Suppressor macrophage treated with lipopolysaccharide for 1 hour (primary cell): Measurements from ENCODE around the gene CACNB3.

Source experiments
- DNase-seq, 3 donors: peaks; one replicate each; pipeline ENCODE4 v3.0.0-alpha.2; 2020 to 2022

Gene CACNB3

DNA sequence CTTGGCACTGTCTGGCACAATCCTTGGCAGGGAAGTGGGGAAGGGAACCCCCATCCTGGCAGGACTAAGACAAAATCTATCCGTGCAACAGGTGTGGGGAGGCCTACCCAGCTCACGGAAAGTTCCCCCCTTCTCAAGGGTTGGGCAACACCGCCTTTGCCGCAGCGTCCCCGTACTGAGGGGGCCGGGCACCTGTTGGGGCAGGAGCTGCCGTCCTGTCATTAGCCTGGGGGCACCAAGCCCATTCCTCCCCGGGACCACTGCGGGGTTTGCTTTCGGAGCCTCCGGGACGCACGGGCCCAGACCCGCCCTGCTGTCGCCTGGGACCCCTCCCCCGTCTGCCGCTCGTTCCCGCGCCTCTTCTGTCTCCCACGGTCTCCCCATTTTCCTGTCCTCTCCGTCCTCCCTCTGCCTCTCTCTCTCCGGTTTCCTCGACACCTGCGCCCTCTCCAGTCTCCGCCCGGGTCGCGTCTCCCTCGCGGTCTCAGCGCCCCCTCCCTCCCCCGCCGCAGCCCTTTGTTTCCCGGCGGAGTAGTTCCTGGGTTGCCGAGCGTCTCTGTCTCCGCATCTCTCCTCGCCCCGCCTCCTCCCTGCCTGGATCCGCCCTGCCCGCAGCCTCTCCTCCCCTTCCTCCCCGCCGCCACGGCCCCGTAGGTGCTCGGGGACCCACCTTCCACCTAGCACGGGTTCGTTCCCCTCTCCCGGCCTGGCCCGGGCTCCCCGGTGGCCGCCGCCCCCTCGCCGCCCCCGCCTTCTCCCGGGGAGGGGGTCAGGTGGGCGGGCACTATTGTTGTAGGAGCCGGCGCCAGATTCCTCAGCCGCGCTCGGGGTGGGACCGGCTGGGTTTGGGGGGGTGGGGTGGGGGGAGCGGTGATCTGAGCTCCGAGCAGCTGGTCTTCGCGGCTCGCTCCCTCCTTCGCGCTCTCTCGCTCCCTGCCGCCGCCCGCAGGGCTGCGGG lies at the start of gene CACNB3:
TSS of gene CACNB3 (plus strand) at position 624 of the 958 bp plus-strand sequence. CDS start 434 bp downstream, outside the sequence.
- DNase-seq = peak; percentile 34 to 69 (median 48)

DNA sequence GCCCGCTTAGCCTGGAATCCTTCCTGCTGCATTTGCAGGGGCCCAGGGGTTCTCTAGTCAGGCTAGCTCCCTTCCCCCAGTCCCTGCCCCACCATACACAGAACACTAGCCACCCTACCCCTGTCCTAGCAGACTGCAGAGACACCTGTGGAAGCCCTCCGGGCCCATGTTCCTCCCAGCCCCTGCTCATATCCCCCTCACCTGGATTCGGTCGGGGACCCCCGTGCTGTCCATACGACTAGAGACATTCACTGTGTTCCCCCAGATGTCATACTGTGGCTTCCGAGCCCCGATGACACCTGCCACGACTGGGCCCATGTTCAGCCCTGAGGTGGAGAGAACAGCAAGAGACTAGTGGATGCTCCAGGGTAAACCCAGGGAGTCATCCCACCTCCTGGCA lies 49.6 kb upstream of the CACNB3 start:
- no peak for DNase-seq

DNA sequence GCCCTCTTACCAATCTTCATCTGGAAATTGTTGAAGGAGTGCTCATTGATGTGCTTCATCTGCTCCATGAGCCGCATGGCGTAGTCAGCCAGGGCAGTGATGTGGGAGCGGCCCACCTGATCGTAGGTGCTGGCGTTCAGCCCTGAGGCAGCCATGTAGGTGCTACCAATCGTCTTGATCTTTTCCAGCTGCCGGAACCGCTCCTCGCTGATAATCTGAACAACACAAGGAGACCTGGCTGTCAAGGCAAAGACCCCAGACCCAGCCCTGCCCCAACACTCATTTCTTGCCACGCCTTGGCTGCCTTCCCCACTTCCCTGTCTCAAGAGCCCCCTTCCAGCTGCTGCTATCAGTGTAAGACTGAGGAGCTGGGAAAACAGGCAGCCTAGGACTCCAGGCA lies 47.5 kb upstream of the CACNB3 start:
- DNase-seq = no peak

DNA sequence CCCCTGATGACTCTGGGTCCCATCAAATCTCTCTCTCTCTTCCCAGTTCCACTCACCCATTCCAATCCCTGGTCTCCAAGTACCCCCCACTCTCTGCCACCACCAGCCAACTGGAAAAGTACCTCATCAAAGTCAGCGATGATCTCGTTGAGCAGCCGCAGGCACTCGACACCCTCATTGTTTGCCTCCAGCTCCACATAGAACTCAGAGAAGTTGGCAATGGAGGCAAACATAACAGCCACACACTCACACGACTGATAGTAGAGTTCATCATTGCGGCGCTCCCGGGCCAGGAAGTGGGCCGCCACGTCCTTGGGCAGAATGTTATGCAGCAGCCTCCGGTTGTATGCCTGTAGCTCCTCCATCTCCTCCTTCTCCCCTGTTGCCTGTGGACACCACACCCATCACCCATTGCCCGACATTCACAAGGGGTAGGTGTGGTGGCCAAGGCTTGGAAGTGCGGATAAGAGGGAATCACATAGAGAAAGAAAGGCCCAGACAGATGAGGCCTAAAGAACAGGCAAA lies 46.6 kb upstream of the CACNB3 start:
- no peak for DNase-seq

DNA sequence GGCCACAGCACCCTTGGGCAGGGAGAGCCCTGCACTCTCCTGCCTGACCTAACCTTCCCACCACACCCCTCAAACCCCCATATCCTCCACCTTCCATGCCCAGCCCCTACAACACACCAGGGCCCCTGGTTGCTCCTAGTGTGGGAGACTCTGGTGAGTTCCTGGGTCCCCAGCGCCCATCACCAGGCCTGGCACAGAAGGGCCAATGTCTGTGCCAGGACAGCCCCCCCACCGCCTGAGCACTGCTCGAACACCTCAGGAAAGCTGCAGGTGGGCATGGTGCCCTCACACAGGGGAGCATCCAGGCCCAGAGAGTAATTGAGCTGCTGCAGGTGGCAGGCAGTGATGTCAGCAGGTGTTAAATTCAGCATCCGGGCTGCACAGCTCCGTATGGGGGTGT lies 44.6 kb upstream of the CACNB3 start:
- DNase-seq = no peak

DNA sequence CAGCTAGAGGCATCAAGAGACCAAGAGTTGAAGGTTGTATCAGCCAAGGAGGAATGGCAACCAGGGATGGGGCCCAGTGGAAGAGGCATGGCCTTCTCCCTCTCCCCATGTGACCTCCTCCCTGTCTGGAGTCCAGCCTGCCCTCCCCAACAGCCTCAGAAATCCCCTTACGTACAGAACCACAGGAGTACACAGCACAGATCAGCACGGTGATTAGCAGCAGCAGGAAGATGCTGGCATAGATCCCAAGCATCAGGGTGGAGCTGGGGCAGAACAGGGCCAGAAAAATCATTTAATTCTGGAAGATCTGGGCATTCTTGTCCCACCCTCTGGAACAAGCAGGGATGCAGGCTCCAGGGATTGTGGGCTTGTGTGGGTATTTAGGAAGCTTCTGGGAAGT lies 43.8 kb upstream of the CACNB3 start:
- DNase-seq = no peak

DNA sequence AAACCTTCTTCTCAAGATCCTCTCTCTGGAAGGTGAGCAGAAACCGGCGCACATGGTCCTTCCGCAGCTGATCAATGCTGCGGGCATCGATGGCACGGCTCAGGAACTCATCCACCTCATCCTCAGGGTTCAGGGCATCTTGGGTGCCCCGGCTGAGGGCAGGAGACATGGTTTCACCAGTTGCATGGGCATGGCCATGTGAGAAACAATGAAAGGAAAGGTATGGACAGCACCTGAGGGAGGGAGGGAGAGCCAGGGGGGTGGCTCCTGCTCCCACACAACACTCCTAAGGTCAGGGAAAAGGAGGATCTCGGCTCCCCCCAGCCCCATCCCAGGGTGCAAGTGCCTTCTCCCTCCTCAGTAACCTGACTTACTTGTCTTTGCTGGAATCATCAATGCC lies 43.0 kb upstream of the CACNB3 start:
- no peak for DNase-seq

DNA sequence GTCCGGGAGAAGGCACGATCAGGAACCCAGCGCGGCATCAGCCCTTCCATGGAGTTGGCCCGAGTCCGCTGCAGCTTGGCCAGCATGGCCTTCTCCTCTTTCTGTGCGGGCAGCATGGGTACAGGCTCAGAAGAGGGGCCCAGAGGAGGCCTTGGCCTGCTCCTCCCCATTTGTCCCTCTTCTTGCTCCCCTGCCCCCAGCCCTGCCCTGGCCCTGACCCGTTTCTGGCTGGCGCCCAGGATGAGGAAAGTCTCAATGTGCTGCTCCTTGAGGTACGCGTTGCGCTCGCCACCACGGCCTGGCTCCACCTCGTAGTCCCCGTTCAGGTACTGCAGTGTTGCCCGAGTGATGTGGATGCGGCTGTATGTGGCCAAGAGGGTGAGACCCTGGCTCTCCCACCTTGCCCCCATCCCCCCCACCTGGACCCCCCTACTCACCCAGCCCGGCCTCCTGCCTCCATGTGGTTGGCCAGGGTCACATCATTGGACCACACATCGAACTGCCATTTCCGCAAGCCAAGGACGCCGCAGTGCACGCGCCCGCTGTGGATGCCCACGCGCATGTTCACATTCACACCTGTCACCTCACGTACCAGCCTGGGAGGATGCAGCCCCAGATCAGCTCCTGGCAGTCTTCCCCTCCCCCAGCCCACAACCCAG lies 42.2 kb upstream of the CACNB3 start:
- no peak for DNase-seq

DNA sequence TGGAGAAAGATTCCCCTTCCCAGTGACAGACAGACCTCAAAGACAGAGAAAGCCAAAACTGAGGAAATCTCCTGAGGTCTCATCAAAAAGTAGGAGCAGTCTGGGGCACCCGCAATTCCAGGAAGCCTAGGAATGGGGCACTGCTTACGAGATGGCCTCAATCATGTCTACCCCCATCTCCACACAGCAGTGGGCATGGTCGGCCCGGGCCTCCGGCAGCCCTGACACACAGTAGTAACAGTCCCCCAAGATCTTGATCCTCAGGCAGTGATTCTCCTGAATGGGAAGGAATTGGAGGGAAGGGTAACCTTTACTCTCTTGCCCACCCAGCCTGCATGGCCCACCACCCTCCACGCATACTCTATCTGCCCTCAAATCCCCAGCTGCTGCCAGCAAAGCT lies 41.3 kb upstream of the CACNB3 start:
- no peak for DNase-seq

DNA sequence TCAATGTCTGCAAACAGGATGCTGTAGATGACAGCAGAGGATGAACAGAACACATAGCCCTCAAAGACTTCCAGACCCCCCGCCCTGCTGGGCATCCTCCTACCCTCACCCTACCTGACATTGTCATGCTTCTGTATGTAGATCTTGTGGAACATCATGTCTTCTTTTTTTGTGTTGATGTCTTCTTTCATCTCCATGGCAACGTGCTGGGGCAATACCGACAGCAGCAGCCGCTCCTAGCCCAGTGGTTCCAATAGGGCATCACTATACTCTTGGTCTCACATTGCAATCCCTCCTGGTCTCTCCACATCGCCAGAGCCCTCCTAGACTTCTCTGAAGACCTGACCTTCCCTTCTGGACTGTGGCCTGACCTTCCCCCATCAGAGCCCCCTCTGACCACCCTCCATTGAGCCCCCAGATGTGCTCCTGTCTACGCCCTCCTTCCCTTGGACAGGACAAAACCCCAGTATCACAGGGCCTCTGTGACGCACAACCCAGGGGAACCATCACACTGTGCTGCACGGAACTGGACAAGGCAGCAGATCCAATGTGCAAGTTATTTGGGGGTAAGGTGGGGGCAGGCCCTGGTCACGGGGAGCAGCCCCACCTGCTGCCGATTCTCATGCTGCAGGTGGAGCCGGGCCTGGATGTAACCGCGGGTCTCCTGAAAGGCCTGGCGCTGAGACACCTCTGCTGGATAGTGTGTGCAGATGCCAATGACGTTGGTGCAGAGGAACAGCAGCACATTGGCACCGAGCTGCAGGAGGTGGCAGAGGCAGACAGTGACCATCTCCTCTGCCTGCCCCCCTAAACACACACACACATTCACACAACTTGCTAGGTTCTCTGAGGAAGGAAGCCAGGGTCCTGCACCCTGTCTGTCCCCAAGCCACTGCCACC lies 40.5 kb upstream of the CACNB3 start:
- no peak for DNase-seq

DNA sequence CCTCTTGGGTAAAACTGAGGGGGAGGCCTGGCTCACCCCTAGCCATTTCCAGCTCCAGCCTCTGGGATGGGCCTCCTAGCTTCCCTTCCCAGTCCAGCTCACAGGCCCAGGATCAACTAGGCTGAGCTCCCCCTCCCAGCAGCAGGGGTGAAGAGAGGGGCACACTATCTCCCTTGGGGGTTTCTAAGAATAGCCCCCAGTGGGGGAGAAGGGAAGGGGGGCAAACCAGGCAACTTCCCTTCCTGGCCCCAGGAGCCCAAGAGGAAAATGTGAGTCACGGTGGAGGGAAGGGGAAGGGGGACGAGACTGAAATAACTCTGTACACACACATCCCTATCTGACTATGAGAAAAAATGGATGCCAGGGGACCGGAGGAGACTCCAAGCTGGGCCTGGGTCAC lies 38.4 kb upstream of the CACNB3 start:
- DNase-seq = peak; percentile 67 to 75 (median 72)

DNA sequence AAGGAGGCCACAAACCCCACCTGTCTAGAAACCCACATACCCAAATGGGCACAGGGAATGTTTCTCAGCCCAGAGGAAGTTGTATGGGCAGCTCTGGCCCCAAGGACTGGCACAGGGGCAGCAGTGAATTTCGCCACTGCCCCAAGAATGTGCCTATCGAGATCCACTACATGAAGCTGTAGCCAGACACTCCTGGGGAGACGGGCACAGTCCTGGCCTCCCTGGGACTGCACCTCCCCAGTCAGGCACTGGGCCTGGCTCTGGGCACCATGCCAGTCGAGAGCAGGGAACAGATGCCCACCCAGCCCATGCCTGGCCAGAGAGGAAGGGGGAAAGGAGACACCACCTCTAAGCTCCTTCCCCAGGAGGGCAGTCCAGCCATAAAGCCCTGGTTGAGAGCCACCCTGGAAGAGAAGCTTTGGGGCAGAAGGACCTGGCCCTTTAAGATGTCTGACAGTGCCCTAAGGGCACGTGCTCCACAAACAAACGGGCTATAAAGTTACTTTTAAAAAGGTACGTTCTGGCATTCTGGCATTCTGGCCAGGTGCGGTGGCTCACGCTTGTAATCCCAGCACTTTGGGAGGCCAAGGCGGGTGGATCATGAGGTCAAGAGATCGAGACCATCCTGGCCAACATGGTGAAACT lies 37.8 kb upstream of the CACNB3 start:
- DNase-seq = no peak

DNA sequence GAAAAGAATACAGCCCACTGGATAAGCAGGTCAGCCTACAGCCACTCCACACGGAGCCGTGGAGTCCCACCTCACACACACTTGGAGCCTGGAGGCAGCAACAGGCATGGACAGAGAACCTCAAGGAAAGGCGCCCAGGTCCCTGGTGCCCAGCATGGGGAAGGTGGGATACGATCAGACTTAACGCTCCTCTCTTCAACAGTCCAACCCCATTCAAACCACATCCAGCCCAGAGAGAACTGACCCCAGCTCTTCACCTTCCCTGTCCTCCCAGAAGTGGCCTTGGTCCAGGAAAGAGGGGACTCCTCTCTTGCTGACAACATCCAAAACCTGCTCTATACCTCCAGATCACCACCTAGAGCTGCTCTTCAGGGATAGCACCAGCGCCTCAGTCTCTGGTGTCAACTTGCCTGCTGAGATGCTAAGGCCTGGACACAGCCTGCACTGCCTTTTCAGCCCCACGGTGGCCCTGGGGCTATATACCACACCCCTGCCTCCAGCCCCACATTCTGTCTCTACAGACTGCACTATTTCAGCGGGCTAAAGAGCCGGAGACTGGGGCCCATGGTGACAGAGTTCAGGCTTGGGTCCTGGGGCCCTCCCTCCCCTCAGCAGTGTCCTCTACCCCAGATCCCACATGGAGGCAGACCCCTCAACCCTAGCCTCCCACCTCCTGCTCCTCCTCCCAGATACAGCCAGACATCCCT lies 36.4 kb upstream of the CACNB3 start:
- no peak for DNase-seq

DNA sequence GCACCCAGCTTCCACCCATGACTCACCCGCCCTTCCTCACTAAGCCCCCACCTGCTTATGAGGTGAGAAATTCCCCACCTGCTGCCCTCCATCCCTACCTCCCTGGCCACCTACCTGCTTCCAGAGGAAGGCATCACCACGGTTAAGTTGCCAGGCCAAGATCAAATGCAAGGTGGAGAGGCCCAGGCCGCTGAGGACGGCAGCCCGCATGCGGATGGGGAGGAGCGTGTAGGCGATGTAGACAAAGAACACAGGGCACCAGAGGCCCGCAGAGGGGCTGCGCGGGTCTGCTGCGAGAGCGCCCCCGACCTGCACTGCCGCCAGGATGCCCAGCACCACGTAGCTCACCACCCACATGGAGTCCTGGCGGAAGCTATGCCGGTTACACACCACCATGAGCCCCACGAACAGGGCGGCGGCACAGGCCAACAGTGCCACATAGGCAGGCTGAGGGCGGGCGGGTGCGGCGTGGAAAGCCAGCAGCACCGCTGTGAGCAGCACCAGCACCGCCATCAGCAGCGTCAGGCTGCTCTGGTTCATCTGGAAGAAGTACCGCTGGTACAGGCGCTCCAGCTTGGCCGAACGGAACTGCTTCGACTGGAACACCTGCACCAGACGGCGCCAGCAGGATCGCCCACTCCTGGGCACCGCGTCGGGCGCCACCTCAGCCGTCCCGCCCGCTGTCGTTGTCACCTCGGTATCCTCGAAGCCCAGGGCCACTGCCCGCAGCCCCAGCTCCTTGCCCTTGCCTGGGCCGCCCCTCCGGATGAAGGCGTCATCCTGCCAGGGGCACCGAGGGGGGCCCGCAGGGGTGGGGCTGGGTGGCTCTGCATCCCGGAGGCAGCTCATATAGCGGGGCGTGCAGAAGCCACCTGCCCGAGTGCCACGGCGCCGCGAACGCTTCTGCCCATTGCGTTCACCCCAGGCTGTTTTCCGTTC lies 35.6 kb upstream of the CACNB3 start:
- DNase-seq = no peak

DNA sequence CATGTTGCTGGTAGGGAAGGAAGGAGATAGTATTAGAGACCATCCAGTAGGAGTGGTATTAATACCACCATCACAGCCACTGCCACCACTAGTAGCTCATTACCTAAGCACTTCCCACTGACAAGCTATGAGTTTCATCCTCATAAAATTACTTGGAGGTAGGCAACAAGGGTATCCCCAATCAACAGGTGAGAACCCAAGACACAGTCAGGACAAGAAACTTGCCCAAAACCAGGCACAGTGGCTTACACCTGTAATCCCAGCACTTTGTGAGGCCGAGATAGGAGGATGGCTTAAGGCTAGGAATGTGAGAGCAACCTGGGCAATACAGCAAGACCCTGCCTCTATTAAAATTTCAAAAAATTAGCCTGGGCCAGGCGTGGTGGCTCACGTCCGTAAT lies 34.9 kb upstream of the CACNB3 start:
- no peak for DNase-seq

DNA sequence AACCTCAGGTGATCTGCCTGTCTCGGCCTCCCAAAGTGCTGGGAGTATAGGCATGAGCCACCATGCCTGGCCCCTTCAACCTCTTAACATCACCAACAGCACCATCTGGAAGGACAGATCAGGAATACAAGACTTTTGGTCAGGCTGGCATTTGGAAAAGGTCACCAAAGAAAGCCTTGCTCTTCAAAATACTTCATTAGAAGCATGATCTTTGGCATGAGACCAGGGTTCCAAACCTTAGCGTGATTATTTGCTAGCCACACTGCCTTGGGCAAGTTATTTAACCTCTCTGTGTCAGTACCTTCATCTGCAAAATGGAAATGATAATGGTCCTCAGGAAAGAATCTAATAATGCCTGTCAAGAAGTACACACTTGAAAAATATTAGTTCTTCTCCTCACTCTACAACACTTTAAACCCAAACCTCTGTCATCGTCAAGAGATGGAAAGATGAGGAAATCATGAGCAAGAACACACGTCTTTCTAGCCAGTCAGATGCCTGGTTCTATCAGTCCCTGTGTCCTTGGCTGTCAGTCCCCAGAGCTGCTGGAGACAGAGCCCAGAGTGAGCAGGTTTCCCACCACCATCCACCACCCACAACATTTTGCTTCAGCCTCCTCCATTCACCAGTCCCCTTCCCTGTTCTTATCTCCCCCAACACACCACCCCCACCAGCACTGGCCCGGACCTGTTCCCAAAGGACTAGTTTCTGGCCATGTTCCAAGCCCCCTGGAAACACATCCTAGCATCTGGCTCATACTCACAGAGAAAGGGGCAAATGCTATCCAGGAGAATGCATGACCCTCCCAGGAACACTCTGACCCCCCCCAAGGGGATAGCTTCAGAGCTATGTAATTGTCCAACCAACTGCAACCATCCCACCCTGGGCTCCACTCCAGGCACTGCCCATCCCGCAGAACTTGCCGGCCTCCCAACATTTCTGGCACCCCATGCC lies 31.4 kb upstream of the CACNB3 start:
- no peak for DNase-seq

DNA sequence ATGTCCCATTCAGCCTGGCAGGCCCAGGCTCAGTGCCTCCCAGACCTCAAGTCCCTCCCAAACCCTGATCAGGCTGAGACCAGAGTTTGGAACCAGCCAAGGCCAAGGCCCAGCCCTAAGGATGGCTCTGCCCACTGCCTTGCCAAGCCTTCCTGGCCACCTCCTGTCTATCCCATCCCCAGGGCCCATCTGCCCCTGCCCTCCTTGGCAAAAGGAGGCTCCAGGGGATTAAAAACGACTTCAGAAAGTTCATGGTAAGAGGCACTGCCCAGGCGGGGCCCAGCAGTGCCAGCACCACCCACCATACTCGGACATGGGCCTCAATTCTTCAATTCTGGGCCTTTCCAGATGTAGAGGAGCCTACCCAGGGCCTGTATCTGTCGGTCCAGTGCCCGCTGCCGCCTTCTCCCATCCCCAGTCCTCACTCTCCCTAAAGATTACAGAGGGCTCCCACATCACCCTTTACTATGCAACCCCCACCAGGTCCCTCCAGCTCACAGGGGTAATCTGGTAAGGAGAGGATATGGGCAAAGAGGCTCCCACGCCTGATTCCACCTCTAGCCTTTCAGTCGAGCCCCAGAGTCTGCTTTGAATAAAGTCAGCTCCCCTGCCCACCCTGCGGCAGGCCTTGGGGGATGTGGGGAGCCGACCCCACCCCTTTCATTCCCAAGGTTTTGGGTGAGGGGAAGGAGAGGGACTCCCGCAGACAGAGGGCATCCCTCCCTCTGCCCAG lies 30.3 kb upstream of the CACNB3 start:
- no peak for DNase-seq

DNA sequence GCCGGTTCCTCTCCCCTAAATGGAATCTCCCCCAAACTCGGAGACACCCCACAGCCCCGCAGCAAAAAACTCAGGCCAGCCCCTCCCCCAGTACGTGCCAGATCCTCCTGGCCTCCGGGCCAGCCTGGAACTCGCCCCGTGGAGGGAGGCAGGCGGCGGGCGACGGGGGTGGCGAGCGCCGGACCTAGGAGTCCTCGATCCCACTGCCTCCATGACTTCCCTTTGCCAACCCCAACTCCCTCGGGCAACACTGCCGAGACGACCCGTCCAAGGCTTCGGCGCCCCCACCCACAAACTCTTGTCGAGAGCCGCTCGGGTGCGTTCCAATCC lies 29.8 kb upstream of the CACNB3 start:
- no peak for DNase-seq
